ENCODE data around the gene HSP90AB1.

GRCh38 chr6:44201200-44201599 is 45.7 kb upstream of the HSP90AB1 start:
- no peak for TF ChIP-seq CTCF (IDR thresholded peaks at IDR 0.05)
- no peak for TF ChIP-seq POLR2A (IDR thresholded peaks at IDR 0.05)
